HG02938 (cell line): Measurements from ENCODE around the gene SULF2.

Source experiments
- ATAC-seq: cut with Tn5 transposase; IDR thresholded peaks from one replicate; pipeline ENCODE4 v1.9.1; 2021; ENCODE audit warnings: mild to moderate bottlenecking, moderate library complexity; ENCODE audit not compliant: unreplicated experiment

SULF2 gene

GRCh38 chr20:47659904-47660601 is 125.2 kb downstream of the SULF2 start:
- no peak for ATAC-seq

GRCh38 chr20:47656318-47656717 is 129.0 kb downstream of the SULF2 start:
- ATAC-seq = no peak

- ATAC-seq = no peak
These were observed 129.6 kb downstream of the SULF2 start for GRCh38 chr20:47655635-47656034.

- ATAC-seq = no peak
These were observed 130.9 kb downstream of the SULF2 start for GRCh38 chr20:47654370-47654769.

- ATAC-seq = no peak
These were observed 131.4 kb downstream of the SULF2 start for GRCh38 chr20:47653869-47654268.

GRCh38 chr20:47652794-47653193 is 132.5 kb downstream of the SULF2 start:
- no peak for ATAC-seq

- ATAC-seq = no peak
These were observed 133.0 kb downstream of the SULF2 start for GRCh38 chr20:47652301-47652700.

GRCh38 chr20:47648943-47649342 is 136.3 kb downstream of the SULF2 start:
- ATAC-seq = no peak

- no peak for ATAC-seq
These were observed 137.3 kb downstream of the SULF2 start for GRCh38 chr20:47647994-47648393.

- no peak for ATAC-seq
These were observed 139.6 kb downstream of the SULF2 start for GRCh38 chr20:47645632-47646031.

- no peak for ATAC-seq
These were observed 142.7 kb downstream of the SULF2 start for GRCh38 chr20:47642624-47643023.

GRCh38 chr20:47642118-47642517 is 143.2 kb downstream of the SULF2 start:
- ATAC-seq = no peak

- ATAC-seq = no peak
These were observed 146.4 kb downstream of the SULF2 start for GRCh38 chr20:47638851-47639250.

GRCh38 chr20:47635256-47635655 is 150.0 kb downstream of the SULF2 start:
- no peak for ATAC-seq

GRCh38 chr20:47631078-47631477 is 154.2 kb downstream of the SULF2 start:
- ATAC-seq = no peak

GRCh38 chr20:47629907-47630306 is 155.4 kb downstream of the SULF2 start:
- no peak for ATAC-seq

GRCh38 chr20:47627540-47627939 is 157.7 kb downstream of the SULF2 start:
- ATAC-seq = no peak

- ATAC-seq = no peak
These were observed 162.1 kb downstream of the SULF2 start for GRCh38 chr20:47623206-47623605.

GRCh38 chr20:47622118-47622665 is 163.1 kb downstream of the SULF2 start:
- ATAC-seq = no peak

GRCh38 chr20:47620808-47621805 is 164.2 kb downstream of the SULF2 start:
- ATAC-seq = no peak

GRCh38 chr20:47618479-47618878 is 166.8 kb downstream of the SULF2 start:
- ATAC-seq = no peak
